Measurements from ENCODE around the gene DNAH17. TPM values are rescaled to one million over a fixed set of nuclear protein-coding genes. Genes with fewer than 3 reads are reported as not detected.

Gene DNAH17
- total RNA-seq, 1 experiment from 2014 or later, result 0.76 TPM

DNA sequence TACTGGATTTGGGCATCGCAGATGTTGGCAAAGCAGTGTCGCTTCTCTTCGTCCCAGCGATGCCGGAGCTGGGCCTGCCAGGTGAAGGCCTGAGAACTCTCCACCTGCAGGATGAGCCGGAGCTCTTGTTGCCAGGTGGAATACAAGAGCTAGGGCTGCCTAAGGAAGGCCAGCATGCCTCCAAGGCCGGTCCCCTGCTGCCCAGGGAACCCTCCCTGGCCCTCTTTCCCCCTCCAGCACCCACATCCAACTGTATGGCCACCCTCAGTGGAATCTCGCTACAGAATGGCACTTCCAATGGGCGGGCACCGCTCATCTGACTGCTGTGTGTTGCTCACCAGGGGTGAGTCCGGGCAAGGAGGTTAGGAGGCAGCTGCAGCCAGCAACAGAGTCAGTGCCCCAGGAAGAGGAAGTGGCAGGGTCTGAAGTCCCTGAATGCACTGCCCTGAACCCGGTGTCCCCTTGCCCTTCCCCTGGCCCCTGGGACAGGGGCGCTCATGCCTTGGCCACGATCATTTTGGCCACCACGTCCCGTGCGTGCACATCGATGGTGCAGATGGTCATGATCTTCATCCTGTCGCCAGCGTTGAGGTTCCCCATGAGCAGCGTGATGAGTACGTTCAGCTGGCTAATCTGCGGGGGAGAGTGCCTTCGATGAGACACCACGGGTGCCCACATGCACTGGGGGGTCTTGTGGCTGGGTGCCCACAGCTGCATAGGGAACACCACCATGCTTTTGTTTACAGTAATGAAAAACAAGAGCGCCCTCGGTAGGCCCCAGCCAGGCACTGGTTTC is 75.8 kb downstream of the DNAH17 start:
- H3K4me2 ChIP-seq, result no peak overlapping the region
- TF ChIP-seq, protein P1, sequence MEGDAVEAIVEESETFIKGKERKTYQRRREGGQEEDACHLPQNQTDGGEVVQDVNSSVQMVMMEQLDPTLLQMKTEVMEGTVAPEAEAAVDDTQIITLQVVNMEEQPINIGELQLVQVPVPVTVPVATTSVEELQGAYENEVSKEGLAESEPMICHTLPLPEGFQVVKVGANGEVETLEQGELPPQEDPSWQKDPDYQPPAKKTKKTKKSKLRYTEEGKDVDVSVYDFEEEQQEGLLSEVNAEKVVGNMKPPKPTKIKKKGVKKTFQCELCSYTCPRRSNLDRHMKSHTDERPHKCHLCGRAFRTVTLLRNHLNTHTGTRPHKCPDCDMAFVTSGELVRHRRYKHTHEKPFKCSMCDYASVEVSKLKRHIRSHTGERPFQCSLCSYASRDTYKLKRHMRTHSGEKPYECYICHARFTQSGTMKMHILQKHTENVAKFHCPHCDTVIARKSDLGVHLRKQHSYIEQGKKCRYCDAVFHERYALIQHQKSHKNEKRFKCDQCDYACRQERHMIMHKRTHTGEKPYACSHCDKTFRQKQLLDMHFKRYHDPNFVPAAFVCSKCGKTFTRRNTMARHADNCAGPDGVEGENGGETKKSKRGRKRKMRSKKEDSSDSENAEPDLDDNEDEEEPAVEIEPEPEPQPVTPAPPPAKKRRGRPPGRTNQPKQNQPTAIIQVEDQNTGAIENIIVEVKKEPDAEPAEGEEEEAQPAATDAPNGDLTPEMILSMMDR (conservative IDR thresholded peaks at IDR 0.05), result no peak
- TF ChIP-seq EZH2 (IDR thresholded peaks at IDR 0.05; ENCODE audit: low read depth), result no peak
- ChIA-PET CTCF (no interaction called here), POLR2A (ENCODE audit: unreplicated experiment) (no interaction called here)
- H3K4me3 ChIP-seq, result no peak overlapping the region
- no peaks in the 10 kb centered on the region for H3K9me3 ChIP-seq (ENCODE audit: insufficient read depth, low read depth)
- no peaks in the 10 kb centered on the region for H3K27me3 ChIP-seq (ENCODE audit: insufficient read depth, low read depth)
- H3K36me3 ChIP-seq (ENCODE audit: low read depth), result no peaks in the 10 kb centered on the region
- no peak for DNase-seq
- H3K9me2 ChIP-seq (ENCODE audit: insufficient read depth), result no peaks in the 10 kb centered on the region
- BruUV-seq (replicated peaks), result no TSS peak
- H3K27ac ChIP-seq, result no peak overlapping the region
- no peaks in the 10 kb centered on the region for H3K4me1 ChIP-seq (replicated peaks; ENCODE audit: insufficient read depth)
- H4K20me1 ChIP-seq (ENCODE audit: insufficient read depth), result no peaks in the 10 kb centered on the region
- H3K79me2 ChIP-seq (ENCODE audit: low read depth), result no peaks in the 10 kb centered on the region
- H2AFZ ChIP-seq, result no peak overlapping the region
- intact Hi-C loops (cut with micrococcal nuclease; ENCODE audit: unreplicated experiment), result no loop called here
- H3F3A ChIP-seq (ENCODE audit: insufficient read depth, low read depth), result no peaks in the 10 kb centered on the region

DNA sequence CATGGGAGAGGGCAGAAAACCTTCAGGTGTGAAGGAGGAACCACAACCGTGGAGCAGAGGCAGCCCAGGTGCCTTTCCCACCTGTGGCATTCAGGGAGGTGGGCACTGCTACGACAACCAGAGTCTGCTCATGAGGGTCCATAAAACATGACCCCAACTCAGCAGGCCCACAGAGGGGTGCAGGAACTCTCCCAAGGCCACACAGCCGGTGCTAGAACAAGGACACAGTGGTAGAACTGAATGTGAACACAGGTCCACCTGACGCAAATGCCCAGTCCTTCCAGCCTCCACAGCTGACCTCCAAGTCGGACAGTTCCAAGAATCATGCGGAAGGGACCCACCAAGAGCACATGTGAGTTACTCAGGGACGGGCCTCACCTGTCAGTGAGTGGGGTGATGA is 76.4 kb downstream of the DNAH17 start:
- H3K9me2 ChIP-seq (ENCODE audit: insufficient read depth), result no peaks in the 10 kb centered on the region
- no peak overlapping the region for H3K4me2 ChIP-seq
- H3K27me3 ChIP-seq (ENCODE audit: insufficient read depth, low read depth), result no peaks in the 10 kb centered on the region
- ChIA-PET CTCF (no interaction called here), POLR2A (ENCODE audit: unreplicated experiment) (no interaction called here)
- H3K79me2 ChIP-seq (ENCODE audit: low read depth), result no peaks in the 10 kb centered on the region
- no TSS peak for BruUV-seq (replicated peaks)
- no peaks in the 10 kb centered on the region for H3F3A ChIP-seq (ENCODE audit: insufficient read depth, low read depth)
- no peaks in the 10 kb centered on the region for H3K9me3 ChIP-seq (ENCODE audit: insufficient read depth, low read depth)
- H3K27ac ChIP-seq, result no peak overlapping the region
- no peak overlapping the region for H2AFZ ChIP-seq
- H3K4me3 ChIP-seq, result no peak overlapping the region
- no peaks in the 10 kb centered on the region for H4K20me1 ChIP-seq (ENCODE audit: insufficient read depth)
- intact Hi-C loops (cut with micrococcal nuclease; ENCODE audit: unreplicated experiment), result no loop called here
- no peaks in the 10 kb centered on the region for H3K4me1 ChIP-seq (replicated peaks; ENCODE audit: insufficient read depth)
- TF ChIP-seq EZH2 (IDR thresholded peaks at IDR 0.05; ENCODE audit: low read depth), result no peak
- TF ChIP-seq, protein P1 (conservative IDR thresholded peaks at IDR 0.05), result no peak
- DNase-seq, result no peak
- no peaks in the 10 kb centered on the region for H3K36me3 ChIP-seq (ENCODE audit: low read depth)

DNA sequence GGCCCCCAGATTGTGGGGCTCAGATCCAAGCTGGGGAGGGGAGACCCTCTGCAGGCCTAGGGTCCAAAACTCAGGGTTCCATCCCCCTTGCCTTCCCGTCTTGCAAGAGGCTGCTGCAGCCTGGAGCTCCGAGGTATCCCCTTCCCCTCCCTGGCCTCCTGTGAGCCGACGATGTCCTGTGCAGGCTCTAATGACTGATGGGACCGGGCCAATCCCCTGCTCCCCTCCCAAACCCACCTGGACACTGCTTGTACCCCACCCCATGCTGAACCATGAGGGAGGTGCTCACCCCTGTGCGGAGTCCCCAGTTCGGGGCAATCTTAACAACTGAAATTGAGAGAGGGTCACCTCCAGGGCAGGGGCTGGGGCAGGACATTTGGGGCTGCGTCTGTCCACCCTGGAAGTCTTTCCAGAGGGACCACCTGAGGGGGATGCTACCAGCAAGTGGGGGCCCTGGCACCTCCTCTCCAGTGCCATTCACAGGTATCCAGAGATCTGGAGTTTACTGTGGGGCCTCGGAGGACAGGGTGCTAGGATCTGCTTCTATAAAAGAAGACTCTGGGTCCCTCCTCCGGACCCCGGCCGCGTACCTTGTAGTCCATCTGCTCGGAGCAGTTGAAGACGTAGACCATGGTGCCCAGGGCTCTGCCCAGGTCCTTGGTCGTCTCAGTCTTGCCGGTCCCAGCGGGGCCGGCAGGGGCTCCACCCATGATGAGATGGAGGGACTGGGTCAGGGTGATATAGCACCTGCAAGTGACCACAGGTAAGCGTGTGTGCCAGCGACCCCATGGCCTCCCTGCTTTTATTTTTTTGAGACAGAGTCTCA is 77.3 kb downstream of the DNAH17 start:
- ChIA-PET POLR2A (ENCODE audit: unreplicated experiment) (no interaction called here), CTCF (no interaction called here)
- H3K4me1 ChIP-seq (replicated peaks; ENCODE audit: insufficient read depth), result no peaks in the 10 kb centered on the region
- BruUV-seq (replicated peaks), result no TSS peak
- no peaks in the 10 kb centered on the region for H4K20me1 ChIP-seq (ENCODE audit: insufficient read depth)
- H3K27ac ChIP-seq, result no peak overlapping the region
- H3K9me2 ChIP-seq (ENCODE audit: insufficient read depth), result no peaks in the 10 kb centered on the region
- H3K36me3 ChIP-seq (ENCODE audit: low read depth), result no peaks in the 10 kb centered on the region
- intact Hi-C loops (cut with micrococcal nuclease; ENCODE audit: unreplicated experiment), result no loop called here
- DNase-seq, result no peak
- H3K4me2 ChIP-seq, result no peak overlapping the region
- H3K4me3 ChIP-seq, result no peak overlapping the region
- no peaks in the 10 kb centered on the region for H3F3A ChIP-seq (ENCODE audit: insufficient read depth, low read depth)
- no peak overlapping the region for H2AFZ ChIP-seq
- no peaks in the 10 kb centered on the region for H3K79me2 ChIP-seq (ENCODE audit: low read depth)
- TF ChIP-seq, protein P1 (conservative IDR thresholded peaks at IDR 0.05), result no peak
- TF ChIP-seq EZH2 (IDR thresholded peaks at IDR 0.05; ENCODE audit: low read depth), result no peak
- H3K27me3 ChIP-seq (ENCODE audit: insufficient read depth, low read depth), result no peaks in the 10 kb centered on the region
- no peaks in the 10 kb centered on the region for H3K9me3 ChIP-seq (ENCODE audit: insufficient read depth, low read depth)
